ENCODE results near the gene ARNT2.

Gene ARNT2

DNA sequence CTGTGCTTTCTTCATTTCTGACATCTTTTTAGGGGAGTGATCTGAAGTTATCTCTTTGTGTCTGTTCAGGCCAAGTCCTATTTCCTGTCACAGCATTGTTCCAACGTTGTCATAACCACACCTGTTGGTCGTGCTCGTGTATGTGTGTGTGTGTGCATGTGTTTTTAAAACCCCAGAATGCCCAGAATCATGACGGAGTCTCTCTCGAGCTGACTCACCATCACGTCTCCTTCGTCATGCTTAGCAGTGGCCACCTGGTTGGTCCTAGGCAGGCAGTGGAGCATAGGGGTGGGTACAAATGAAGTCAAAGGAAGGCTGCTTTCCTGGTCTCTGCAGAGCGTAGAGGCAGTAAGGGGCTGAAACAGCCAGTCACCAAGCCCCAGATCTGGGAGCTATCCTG lies 164.1 kb downstream of the ARNT2 start:
- Histone ChIP-seq H3K9ac (ENCODE audit: low read length) (no peak overlapping the region), H3K36me3 (ENCODE audit: insufficient read depth, low read length) (no peaks in the 10 kb centered on the region), H4K20me1 (ENCODE audit: insufficient read depth, low read length) (no peaks in the 10 kb centered on the region), H3F3A (ENCODE audit: insufficient read depth, low read length) (no peaks in the 10 kb centered on the region), H3K9me2 (ENCODE audit: low read depth, low read length) (no peaks in the 10 kb centered on the region), H2AFZ (ENCODE audit: low read length) (no peak overlapping the region), H3K4me1 (ENCODE audit: insufficient read depth, low read length, severe bottlenecking) (no peaks in the 10 kb centered on the region), H3K4me3 (ENCODE audit: low read depth, low read length, poor library complexity, severe bottlenecking) (no peak overlapping the region), H3K27me3 (ENCODE audit: insufficient read depth, low read length) (no peaks in the 10 kb centered on the region), H3K27ac (ENCODE audit: low read depth, low read length, poor library complexity, severe bottlenecking) (no peak overlapping the region), H3K9me3 (ENCODE audit: low read length) (no peaks in the 10 kb centered on the region), H3K79me2 (ENCODE audit: insufficient read depth, low read length) (no peaks in the 10 kb centered on the region), H3K4me2 (ENCODE audit: low read length) (no peak overlapping the region)
- no peak for TF ChIP-seq EZH2 (IDR thresholded peaks at IDR 0.05; ENCODE audit: borderline replicate concordance, low read length)
- TF ChIP-seq, protein P1, sequence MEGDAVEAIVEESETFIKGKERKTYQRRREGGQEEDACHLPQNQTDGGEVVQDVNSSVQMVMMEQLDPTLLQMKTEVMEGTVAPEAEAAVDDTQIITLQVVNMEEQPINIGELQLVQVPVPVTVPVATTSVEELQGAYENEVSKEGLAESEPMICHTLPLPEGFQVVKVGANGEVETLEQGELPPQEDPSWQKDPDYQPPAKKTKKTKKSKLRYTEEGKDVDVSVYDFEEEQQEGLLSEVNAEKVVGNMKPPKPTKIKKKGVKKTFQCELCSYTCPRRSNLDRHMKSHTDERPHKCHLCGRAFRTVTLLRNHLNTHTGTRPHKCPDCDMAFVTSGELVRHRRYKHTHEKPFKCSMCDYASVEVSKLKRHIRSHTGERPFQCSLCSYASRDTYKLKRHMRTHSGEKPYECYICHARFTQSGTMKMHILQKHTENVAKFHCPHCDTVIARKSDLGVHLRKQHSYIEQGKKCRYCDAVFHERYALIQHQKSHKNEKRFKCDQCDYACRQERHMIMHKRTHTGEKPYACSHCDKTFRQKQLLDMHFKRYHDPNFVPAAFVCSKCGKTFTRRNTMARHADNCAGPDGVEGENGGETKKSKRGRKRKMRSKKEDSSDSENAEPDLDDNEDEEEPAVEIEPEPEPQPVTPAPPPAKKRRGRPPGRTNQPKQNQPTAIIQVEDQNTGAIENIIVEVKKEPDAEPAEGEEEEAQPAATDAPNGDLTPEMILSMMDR (IDR thresholded peaks at IDR 0.05; ENCODE audit: low read length) = no peak

DNA sequence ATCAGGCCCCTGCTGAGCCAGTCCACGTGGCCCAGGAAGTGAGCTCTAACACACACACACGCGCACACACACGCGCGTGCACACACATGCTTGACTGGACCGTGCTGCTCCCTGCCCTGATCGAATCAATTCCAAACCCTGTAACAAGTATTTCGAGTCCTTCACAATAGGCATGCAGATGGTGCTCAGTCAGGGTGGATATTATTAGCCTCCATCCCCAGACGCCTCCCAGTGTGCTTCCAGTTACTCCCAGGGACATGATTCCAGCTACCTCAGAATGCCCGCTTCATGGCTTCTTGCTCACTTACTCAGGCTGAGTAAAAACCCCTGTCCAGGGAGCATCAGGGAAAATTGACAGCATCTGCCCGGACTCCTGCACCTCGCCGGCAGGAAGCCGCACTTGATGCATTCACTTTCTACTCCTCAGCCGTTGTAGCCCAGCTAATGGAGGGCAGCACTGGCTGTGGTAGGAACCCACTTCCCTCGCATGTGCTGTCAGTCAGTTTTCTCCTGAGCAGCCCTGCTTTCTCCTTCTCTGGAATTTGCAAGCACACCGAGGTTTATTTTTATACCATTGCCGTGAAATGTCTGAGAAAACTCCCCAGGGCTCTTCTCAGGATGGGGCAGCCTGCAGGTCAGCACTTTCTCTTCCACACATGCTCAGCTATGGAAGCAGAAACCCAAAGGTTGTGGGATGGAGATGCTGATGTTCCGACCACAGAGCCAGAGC lies 164.9 kb downstream of the ARNT2 start:
- Histone ChIP-seq H3F3A (ENCODE audit: insufficient read depth, low read length) (no peaks in the 10 kb centered on the region), H3K79me2 (ENCODE audit: insufficient read depth, low read length) (no peaks in the 10 kb centered on the region), H3K27ac (ENCODE audit: low read depth, low read length, poor library complexity, severe bottlenecking) (no peak overlapping the region), H3K27me3 (ENCODE audit: insufficient read depth, low read length) (no peaks in the 10 kb centered on the region), H3K9me3 (ENCODE audit: low read length) (no peaks in the 10 kb centered on the region), H3K4me2 (ENCODE audit: low read length) (no peak overlapping the region), H3K9me2 (ENCODE audit: low read depth, low read length) (no peaks in the 10 kb centered on the region), H3K9ac (ENCODE audit: low read length) (no peak overlapping the region), H4K20me1 (ENCODE audit: insufficient read depth, low read length) (no peaks in the 10 kb centered on the region), H3K36me3 (ENCODE audit: insufficient read depth, low read length) (no peaks in the 10 kb centered on the region), H3K4me1 (ENCODE audit: insufficient read depth, low read length, severe bottlenecking) (no peaks in the 10 kb centered on the region), H2AFZ (ENCODE audit: low read length) (no peak overlapping the region), H3K4me3 (ENCODE audit: low read depth, low read length, poor library complexity, severe bottlenecking) (no peak overlapping the region)
- TF ChIP-seq EZH2 (IDR thresholded peaks at IDR 0.05; ENCODE audit: borderline replicate concordance, low read length) = no peak

DNA sequence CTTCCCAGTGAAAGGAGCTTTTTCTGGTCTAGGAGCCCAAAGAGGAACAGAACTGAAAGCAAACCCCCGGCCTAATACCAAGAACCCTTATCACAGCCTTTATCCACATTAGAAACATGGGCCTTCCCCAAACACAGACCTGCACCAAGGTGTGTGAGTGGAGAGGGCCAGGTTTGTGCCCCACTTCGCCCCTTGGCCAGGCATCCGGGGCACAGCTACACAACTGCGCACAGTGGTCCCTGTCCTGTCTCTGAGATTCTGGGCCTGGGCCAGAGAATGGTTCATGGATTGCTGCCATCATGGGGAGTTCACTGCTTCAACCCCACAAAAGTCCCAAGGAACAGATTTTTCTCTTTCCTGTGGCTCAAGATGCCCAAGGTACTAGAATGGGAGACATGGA lies 165.5 kb downstream of the ARNT2 start:
- no peaks in the 10 kb centered on the region for H3F3A ChIP-seq (ENCODE audit: insufficient read depth, low read length)
- no peaks in the 10 kb centered on the region for H4K20me1 ChIP-seq (ENCODE audit: insufficient read depth, low read length)
- H3K27ac ChIP-seq (ENCODE audit: low read depth, low read length, poor library complexity, severe bottlenecking) = no peak overlapping the region
- no peak overlapping the region for H3K4me3 ChIP-seq (ENCODE audit: low read depth, low read length, poor library complexity, severe bottlenecking)
- no peak overlapping the region for H3K9ac ChIP-seq (ENCODE audit: low read length)
- no peaks in the 10 kb centered on the region for H3K4me1 ChIP-seq (ENCODE audit: insufficient read depth, low read length, severe bottlenecking)
- no peaks in the 10 kb centered on the region for H3K36me3 ChIP-seq (ENCODE audit: insufficient read depth, low read length)
- TF ChIP-seq, protein P1 (IDR thresholded peaks at IDR 0.05; ENCODE audit: low read length) = no peak
- no peak for TF ChIP-seq EZH2 (IDR thresholded peaks at IDR 0.05; ENCODE audit: borderline replicate concordance, low read length)
- H3K79me2 ChIP-seq (ENCODE audit: insufficient read depth, low read length) = no peaks in the 10 kb centered on the region
- no peaks in the 10 kb centered on the region for H3K27me3 ChIP-seq (ENCODE audit: insufficient read depth, low read length)
- no peaks in the 10 kb centered on the region for H3K9me3 ChIP-seq (ENCODE audit: low read length)
- no peaks in the 10 kb centered on the region for H3K9me2 ChIP-seq (ENCODE audit: low read depth, low read length)
- no peak overlapping the region for H2AFZ ChIP-seq (ENCODE audit: low read length)
- no peak overlapping the region for H3K4me2 ChIP-seq (ENCODE audit: low read length)

DNA sequence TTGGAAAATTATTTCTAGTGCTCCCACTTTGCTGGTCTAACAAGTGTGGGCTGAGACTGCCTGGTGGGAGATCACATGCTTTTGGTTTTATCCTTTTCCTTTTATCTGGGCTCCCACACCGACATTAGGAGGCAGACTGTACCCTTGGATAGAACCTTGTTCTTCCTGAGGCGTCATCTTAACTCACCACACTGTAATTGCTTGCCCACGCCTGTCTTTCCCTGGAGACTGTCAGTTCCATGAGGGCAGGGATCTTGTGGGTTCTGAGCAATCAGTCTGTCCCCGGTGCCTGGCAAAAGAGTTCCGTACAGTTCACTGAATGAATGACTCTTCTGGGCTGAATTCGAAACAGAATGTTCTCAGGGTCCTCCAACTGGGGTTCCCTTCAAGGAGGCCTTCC lies 166.4 kb downstream of the ARNT2 start:
- no peak overlapping the region for H3K4me3 ChIP-seq (ENCODE audit: low read depth, low read length, poor library complexity, severe bottlenecking)
- no peaks in the 10 kb centered on the region for H3F3A ChIP-seq (ENCODE audit: insufficient read depth, low read length)
- H3K27me3 ChIP-seq (ENCODE audit: insufficient read depth, low read length) = peaks cover 4% of the 10 kb centered on the region; the same call in 1 of the 2 replicates
- no peaks in the 10 kb centered on the region for H3K36me3 ChIP-seq (ENCODE audit: insufficient read depth, low read length)
- H3K9ac ChIP-seq (ENCODE audit: low read length) = no peak overlapping the region
- H3K27ac ChIP-seq (ENCODE audit: low read depth, low read length, poor library complexity, severe bottlenecking) = no peak overlapping the region
- H3K9me2 ChIP-seq (ENCODE audit: low read depth, low read length) = no peaks in the 10 kb centered on the region
- no peaks in the 10 kb centered on the region for H4K20me1 ChIP-seq (ENCODE audit: insufficient read depth, low read length)
- TF ChIP-seq, protein P1 (IDR thresholded peaks at IDR 0.05; ENCODE audit: low read length) = no peak
- no peak for TF ChIP-seq EZH2 (IDR thresholded peaks at IDR 0.05; ENCODE audit: borderline replicate concordance, low read length)
- H3K4me1 ChIP-seq (ENCODE audit: insufficient read depth, low read length, severe bottlenecking) = no peaks in the 10 kb centered on the region
- no peak overlapping the region for H3K4me2 ChIP-seq (ENCODE audit: low read length)
- H2AFZ ChIP-seq (ENCODE audit: low read length) = no peak overlapping the region
- H3K9me3 ChIP-seq (ENCODE audit: low read length) = no peaks in the 10 kb centered on the region
- H3K79me2 ChIP-seq (ENCODE audit: insufficient read depth, low read length) = no peaks in the 10 kb centered on the region

Data from OCI-LY1 (cell line).